Measurements from ENCODE around the gene PPFIA3. TPM values are rescaled to one million over a fixed set of nuclear protein-coding genes. Genes with fewer than 3 reads are reported as not detected.
"Not testable (repeated sequence)": the region's sequence is repeated elsewhere in the genome, so short reads cannot be mapped to it uniquely, and the experiment has no call there.

The PPFIA3 gene
- total RNA-seq, 1 donor: 3.5 TPM

- no peak for DNase-seq (ENCODE audit: low read depth in 2 of 3, low spot score in 2 of 3)
These were observed 48.6 kb downstream of the PPFIA3 start for GRCh38 chr19:49167857-49168409.

GRCh38 chr19:49168421-49168820 lies 49.1 kb downstream of the PPFIA3 start:
- no peak for DNase-seq (ENCODE audit: low read depth in 2 of 3, low spot score in 2 of 3)

- DNase-seq (ENCODE audit: low read depth in 2 of 3, low spot score in 2 of 3): no peak
These were observed 53.9 kb downstream of the PPFIA3 start for GRCh38 chr19:49173198-49173597.

GRCh38 chr19:49180659-49181058 lies 61.3 kb downstream of the PPFIA3 start:
- DNase-seq (ENCODE audit: low read depth in 2 of 3, low spot score in 2 of 3): no peak

DNA sequence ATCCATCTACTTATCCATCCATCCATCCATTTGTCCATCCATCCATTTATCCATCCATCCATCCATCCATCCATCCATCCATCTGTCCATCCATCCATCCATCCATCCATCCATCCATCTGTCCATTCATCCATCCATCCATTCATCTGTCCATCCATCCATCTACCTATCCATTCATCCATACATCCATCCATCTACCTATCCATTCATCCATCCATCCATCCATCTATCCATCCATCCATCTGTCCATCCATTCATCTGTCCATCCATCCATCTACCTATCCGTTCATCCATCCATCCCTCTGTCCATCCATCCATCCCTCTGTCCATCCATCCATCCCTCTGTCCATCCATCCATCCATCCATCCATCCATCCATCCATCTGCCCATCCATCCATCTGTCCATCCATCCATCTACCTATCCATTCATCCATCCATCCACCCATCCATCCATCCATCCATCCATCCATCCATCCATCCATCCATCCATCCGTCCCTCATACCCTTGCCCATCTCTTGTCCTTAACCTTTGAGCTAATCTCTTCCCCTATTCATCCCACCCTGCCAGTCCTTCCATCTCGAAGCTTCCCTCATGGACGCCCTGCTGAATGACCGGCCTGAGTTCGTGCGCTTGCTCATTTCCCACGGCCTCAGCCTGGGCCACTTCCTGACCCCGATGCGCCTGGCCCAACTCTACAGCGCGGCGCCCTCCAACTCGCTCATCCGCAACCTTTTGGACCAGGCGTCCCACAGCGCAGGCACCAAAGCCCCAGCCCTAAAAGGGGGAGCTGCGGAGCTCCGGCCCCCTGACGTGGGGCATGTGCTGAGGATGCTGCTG lies 62.9 kb downstream of the PPFIA3 start:
- not testable (repeated sequence) for DNase-seq (ENCODE audit: low read depth in 2 of 3, low spot score in 2 of 3)

DNA sequence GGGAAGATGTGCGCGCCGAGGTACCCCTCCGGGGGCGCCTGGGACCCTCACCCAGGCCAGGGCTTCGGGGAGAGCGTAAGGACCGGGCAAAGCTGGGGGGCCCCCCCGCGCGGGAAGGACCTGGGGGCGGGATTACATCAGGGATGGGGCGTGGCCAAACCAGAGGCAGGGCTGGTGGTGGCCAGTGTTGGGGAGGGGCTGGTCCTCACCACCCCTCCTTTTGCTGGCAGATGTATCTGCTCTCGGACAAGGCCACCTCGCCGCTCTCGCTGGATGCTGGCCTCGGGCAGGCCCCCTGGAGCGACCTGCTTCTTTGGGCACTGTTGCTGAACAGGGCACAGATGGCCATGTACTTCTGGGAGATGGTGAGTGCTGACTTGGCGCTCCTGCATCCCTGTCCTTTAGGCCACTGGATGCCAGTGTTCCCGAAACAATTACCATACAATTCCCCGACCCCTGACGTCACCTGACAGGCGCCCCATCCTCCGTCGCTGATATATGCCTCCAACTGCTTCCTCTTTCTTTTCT lies 63.6 kb downstream of the PPFIA3 start:
- DNase-seq (ENCODE audit: low read depth in 2 of 3, low spot score in 2 of 3): no peak

GRCh38 chr19:49186108-49186507 lies 66.8 kb downstream of the PPFIA3 start:
- no peak for DNase-seq (ENCODE audit: low read depth in 2 of 3, low spot score in 2 of 3)

- no peak for DNase-seq (ENCODE audit: low read depth in 2 of 3, low spot score in 2 of 3)
These were observed 69.4 kb downstream of the PPFIA3 start for GRCh38 chr19:49188626-49189200.

- DNase-seq (ENCODE audit: low read depth in 2 of 3, low spot score in 2 of 3): no peak
These were observed 69.9 kb downstream of the PPFIA3 start for GRCh38 chr19:49189259-49189658.

- no peak for DNase-seq (ENCODE audit: low read depth in 2 of 3, low spot score in 2 of 3)
These were observed 71.4 kb downstream of the PPFIA3 start for GRCh38 chr19:49190781-49191180.

DNA sequence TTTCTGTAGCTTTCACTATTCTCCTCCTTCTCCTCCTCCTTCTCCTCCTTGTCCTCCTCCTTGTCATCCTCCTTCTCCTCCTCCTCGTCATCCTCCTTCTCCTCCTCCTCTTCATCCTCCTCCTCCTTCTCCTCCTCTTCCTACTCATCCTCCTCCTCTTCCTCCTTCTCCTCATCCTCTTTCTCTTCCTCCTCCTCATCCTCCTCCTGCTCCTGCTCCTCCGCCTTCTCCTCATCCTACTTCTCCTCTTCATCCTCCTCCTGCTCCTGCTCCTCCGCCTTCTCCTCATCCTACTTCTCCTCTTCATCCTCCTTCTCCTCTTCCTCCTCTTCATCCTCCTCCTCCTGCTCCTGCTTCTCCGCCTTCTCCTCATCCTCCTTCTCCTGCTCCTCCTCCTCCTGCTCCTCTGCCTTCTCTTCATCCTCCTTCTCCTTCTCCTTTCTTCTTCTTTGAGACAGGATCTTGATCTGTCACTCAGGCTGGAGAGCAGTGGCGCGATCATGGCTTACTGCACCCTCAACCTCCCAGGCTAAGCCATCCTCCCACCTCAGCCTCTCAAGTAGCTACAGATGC lies 74.6 kb downstream of the PPFIA3 start:
- DNase-seq (ENCODE audit: low read depth in 2 of 3, low spot score in 2 of 3): no peak

GRCh38 chr19:49194408-49194807 lies 75.1 kb downstream of the PPFIA3 start:
- DNase-seq (ENCODE audit: low read depth in 2 of 3, low spot score in 2 of 3): no peak

DNA sequence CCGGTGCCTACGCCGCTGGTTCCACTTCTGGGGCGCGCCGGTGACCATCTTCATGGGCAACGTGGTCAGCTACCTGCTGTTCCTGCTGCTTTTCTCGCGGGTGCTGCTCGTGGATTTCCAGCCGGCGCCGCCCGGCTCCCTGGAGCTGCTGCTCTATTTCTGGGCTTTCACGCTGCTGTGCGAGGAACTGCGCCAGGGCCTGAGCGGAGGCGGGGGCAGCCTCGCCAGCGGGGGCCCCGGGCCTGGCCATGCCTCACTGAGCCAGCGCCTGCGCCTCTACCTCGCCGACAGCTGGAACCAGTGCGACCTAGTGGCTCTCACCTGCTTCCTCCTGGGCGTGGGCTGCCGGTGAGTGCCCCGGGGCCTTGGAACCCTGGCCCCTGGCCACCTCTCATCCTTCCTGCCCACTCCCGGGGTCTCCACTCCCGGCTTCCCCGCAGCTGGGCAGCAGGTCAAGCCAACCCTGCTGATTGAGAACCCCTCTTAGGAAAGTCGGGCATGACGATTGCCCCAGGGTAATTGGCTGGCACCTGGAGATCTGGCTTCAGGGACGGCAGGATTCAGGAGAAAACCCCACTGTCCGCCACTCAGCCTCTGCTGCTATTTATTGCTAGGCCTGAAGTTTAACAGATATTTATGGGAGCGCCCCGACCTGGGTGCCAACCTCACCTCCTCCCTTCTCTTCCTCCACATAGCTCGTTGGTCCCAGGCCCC lies 77.3 kb downstream of the PPFIA3 start:
- DNase-seq (ENCODE audit: low read depth in 2 of 3, low spot score in 2 of 3): no peak

- DNase-seq (ENCODE audit: low read depth in 2 of 3, low spot score in 2 of 3): no peak
These were observed 81.0 kb downstream of the PPFIA3 start for GRCh38 chr19:49200238-49200862.

Small RNAs within 50 kb of the gene (small RNA-seq; reads per million reads assigned to genes)
- not detected for gene RN7SL708P

Other genes starting within 250 kb of the PPFIA3 start
- gene PPP1R15A, start 247.1 kb upstream of the PPFIA3 start, total RNA-seq: 156 TPM
- gene TULP2, start 220.8 kb upstream of the PPFIA3 start, total RNA-seq: under 0.01 TPM
- gene NUCB1, start 219.2 kb upstream of the PPFIA3 start, total RNA-seq: 235 TPM
- under 0.01 TPM for gene DHDH, start 185.8 kb upstream of the PPFIA3 start, total RNA-seq
- gene BAX, start 164.7 kb upstream of the PPFIA3 start, total RNA-seq: 38.0 TPM
- gene FTL, start 154.2 kb upstream of the PPFIA3 start, total RNA-seq: 1,014 TPM
- 42.8 TPM for gene GYS1, start 126.2 kb upstream of the PPFIA3 start, total RNA-seq
- gene RUVBL2, start 125.7 kb upstream of the PPFIA3 start, total RNA-seq: 318 TPM
- gene LHB, start 102.5 kb upstream of the PPFIA3 start, total RNA-seq: not detected
- gene CGB3, start 95.2 kb upstream of the PPFIA3 start, total RNA-seq: not detected
- gene CGB2, start 87.7 kb upstream of the PPFIA3 start, total RNA-seq: not detected
- gene CGB1, start 82.6 kb upstream of the PPFIA3 start, total RNA-seq: not detected
- not detected for gene CGB5, start 75.7 kb upstream of the PPFIA3 start, total RNA-seq
- gene CGB8, start 70.4 kb upstream of the PPFIA3 start, total RNA-seq: not detected
- not detected for gene CGB7, start 61.8 kb upstream of the PPFIA3 start, total RNA-seq
- not detected for gene NTF4, start 54.7 kb upstream of the PPFIA3 start, total RNA-seq
- not detected for gene KCNA7, start 46.8 kb upstream of the PPFIA3 start, total RNA-seq
- 243 TPM for gene SNRNP70, start 34.1 kb upstream of the PPFIA3 start, total RNA-seq
- gene LIN7B, start 5.2 kb upstream of the PPFIA3 start, total RNA-seq: 2.7 TPM
- gene C19orf73, start 401 bp upstream of the PPFIA3 start, total RNA-seq: 7.0 TPM
- not detected for gene HRC, start 35.9 kb downstream of the PPFIA3 start, total RNA-seq
- gene TRPM4, start 38.2 kb downstream of the PPFIA3 start, total RNA-seq: 2.2 TPM
- gene SLC6A16, start 205.6 kb downstream of the PPFIA3 start, total RNA-seq: 0.54 TPM
- gene CD37, start 215.9 kb downstream of the PPFIA3 start, total RNA-seq: 255 TPM
- 0.27 TPM for gene TEAD2, start 242.9 kb downstream of the PPFIA3 start, total RNA-seq
- not detected for gene DKKL1, start 244.3 kb downstream of the PPFIA3 start, total RNA-seq